Naive thymus-derived CD8-positive, alpha-beta T cell (primary cell): ENCODE measurements around the gene TNNT1. TPM values are rescaled to one million over a fixed set of nuclear protein-coding genes. Genes with fewer than 3 reads are reported as not detected.

ENCODE experiments used
- ATAC-seq, 2 donors: fragments of 150-1000 bp; cut with Tn5 transposase in 1 of 2; sonication (Bioruptor Pico), chemical (Tn5 transposase) in 1 of 2; 1 replicate in 1 of 2; 2 replicates in 1 of 2; pipeline ENCODE4 v1.10.0; 2021; ENCODE audit warnings: mild to moderate bottlenecking in 2 of 2, moderate library complexity in 2 of 2
- POLR2A ChIA-PET: fragments of 350-600 bp; sonication (Branson Sonifier 250); formaldehyde crosslinking; loops from one replicate; lab custom pipeline; 2021; ENCODE audit warnings: antibody characterized with exemption; lab: Charles Lee
- DNase-seq, 10 donors: peaks; one replicate each; pipeline versions ENCODE4 v3.0.0 to v3.0.0-alpha.2; 2020 to 2022
- H3K27ac Mint-ChIP-seq, 10 donors: one replicate each; pipeline ENCODE4 v1.8.0; 2020 to 2022; ENCODE audit warnings: mild to moderate bottlenecking in 10 of 10, mixed read lengths in 10 of 10, moderate library complexity in 4 of 10, inconsistent platforms in 1 of 10
- H3K27me3 Mint-ChIP-seq, 5 donors: one replicate each; pipeline ENCODE4 v1.8.0; 2021 to 2022; ENCODE audit warnings: mixed read lengths in 5 of 5
- H3K36me3 Mint-ChIP-seq, 3 donors: one replicate each; pipeline ENCODE4 v1.8.0; 2020 to 2022; ENCODE audit warnings: mixed read lengths in 3 of 3, mild to moderate bottlenecking in 2 of 3, inconsistent platforms in 1 of 3
- H3K4me1 Mint-ChIP-seq, 4 donors: one replicate each; pipeline ENCODE4 v1.8.0; 2021 to 2022; ENCODE audit warnings: mixed read lengths in 4 of 4
- H3K4me3 Mint-ChIP-seq, 10 donors: one replicate each; pipeline ENCODE4 v1.8.0; 2020 to 2022; ENCODE audit warnings: mild to moderate bottlenecking in 10 of 10, mixed read lengths in 10 of 10, moderate library complexity in 6 of 10, inconsistent platforms in 1 of 10
- H3K9me3 Mint-ChIP-seq, 9 donors: one replicate each; pipeline ENCODE4 v1.8.0; 2020 to 2022; ENCODE audit warnings: mixed read lengths in 9 of 9, mild to moderate bottlenecking in 3 of 9, inconsistent platforms in 1 of 9, moderate library complexity in 1 of 9
- polyA plus RNA-seq, 3 donors: library from polyadenylated mRNA; unstranded; fragments of 300-500 nt; fragmentation: Illumina TruSeq; gene quantifications; one replicate each; pipeline ENCODE4 v1.2.3, GENCODE V29; 2021
- total RNA-seq, 8 experiments: library from RNA in 2 of 8; stranded (reverse) in 2 of 8; gene quantifications; one replicate each; pipeline ENCODE4 v1.2.3 and lab custom pipeline; 2021 to 2026

The TNNT1 gene
- total and polyA plus RNA-seq, 5 experiments from 2014 or later: not detected

GRCh38 chr19:55089342-55089944 is 59.6 kb downstream of the TNNT1 start:
- Mint-ChIP-seq H3K9me3 (peaks cover 0 to 2% (median 0%) of the 10 kb centered on the region in 9 donors), H3K36me3 (peaks cover 0 to 25% (median 6%) of the 10 kb centered on the region in 3 donors), H3K27ac (peak overlapping the region in 4 of 10 donors; percentile 46 to 55 (median 52)), H3K27me3 (peaks cover 24 to 49% (median 31%) of the 10 kb centered on the region in 5 donors), H3K4me1 (peaks cover 20 to 31% (median 27%) of the 10 kb centered on the region in 4 donors), H3K4me3 (peak overlapping the region in 5 of 10 donors; percentile 7 to 67 (median 21))
- no peak for ATAC-seq
- POLR2A ChIA-PET: interaction anchor here (0.6 kb wide), 1 partner anchor 186 kb away, joined by 3 read pairs; no protein-coding TSS in a partner anchor
- DNase-seq: no peak

DNA sequence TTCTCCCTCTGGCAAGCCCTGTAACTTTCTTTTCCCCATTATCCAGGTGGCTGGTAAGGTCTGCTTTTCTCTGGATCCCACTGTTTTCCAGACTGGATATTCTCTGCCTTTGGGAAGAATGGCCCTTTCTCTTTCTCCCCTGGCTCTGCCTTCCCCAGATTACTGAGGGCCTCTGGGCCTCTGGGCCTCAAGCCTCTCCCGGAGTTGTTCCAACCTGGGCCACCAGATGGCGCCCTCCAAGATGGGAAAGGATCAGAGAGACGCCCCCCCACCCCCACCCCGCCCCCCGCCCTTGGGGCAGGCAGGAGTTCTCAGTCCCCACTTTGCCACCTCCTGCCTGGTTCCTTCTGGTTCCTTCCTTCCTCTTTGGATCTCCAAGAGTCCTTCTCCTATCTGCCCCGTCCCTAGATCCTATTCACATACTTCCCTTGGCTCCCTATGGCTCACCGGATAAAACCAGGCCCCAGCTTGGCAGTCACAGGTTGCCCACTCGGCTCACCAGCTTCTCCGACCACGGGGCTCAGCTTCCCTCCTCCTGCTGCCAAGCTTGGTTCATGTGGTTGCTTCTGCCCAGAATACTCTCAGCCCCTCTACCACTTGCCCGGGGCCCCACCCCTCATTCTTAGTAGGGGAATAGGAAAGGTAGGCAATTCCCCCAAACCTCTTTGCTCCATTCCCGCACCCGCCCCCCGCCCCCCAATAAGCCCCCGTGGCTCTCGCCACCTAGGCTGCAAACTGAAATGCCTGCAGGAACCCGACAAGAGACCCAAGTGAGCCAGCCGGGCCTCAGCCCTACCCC is 60.3 kb downstream of the TNNT1 start:
- Mint-ChIP-seq H3K27me3 (peaks cover 30 to 56% (median 36%) of the 10 kb centered on the region in 5 donors), H3K9me3 (peaks cover 0 to 2% (median 0%) of the 10 kb centered on the region in 9 donors), H3K36me3 (peaks cover 0 to 27% (median 6%) of the 10 kb centered on the region in 3 donors), H3K4me3 (peak overlapping the region; percentile 45 to 84 (median 75)), H3K27ac (peak overlapping the region in 3 of 10 donors; percentile 40 to 62 (median 46)), H3K4me1 (peaks cover 22 to 31% (median 27%) of the 10 kb centered on the region in 4 donors)
- peak; percentile 54 to 87 (median 71) for DNase-seq
- POLR2A ChIA-PET: no interaction called here
- ATAC-seq: peak in 1 of 2 donors; percentile 61

- Mint-ChIP-seq H3K4me1 (peaks cover 22 to 31% (median 27%) of the 10 kb centered on the region in 4 donors), H3K27ac (peak overlapping the region in 2 of 10 donors; percentile 46 to 48), H3K36me3 (peaks cover 0 to 27% (median 6%) of the 10 kb centered on the region in 3 donors), H3K27me3 (peaks cover 32 to 64% (median 38%) of the 10 kb centered on the region in 5 donors), H3K4me3 (peak overlapping the region; percentile 45 to 84 (median 75)), H3K9me3 (peaks cover 0 to 2% (median 0%) of the 10 kb centered on the region in 9 donors)
- ATAC-seq (no peak), DNase-seq (no peak)
- POLR2A ChIA-PET: no interaction called here
These were observed 61.0 kb downstream of the TNNT1 start for GRCh38 chr19:55088021-55088451.

GRCh38 chr19:55087542-55087901 is 61.5 kb downstream of the TNNT1 start:
- peak overlapping the region in 2 of 10 donors; percentile 5 to 19 for H3K27ac Mint-ChIP-seq
- peaks cover 0 to 27% (median 6%) of the 10 kb centered on the region in 3 donors for H3K36me3 Mint-ChIP-seq
- peak overlapping the region; percentile 57 to 81 (median 70) for H3K4me3 Mint-ChIP-seq
- POLR2A ChIA-PET: no interaction called here
- H3K9me3 Mint-ChIP-seq: peaks cover 0 to 2% (median 0%) of the 10 kb centered on the region in 9 donors
- DNase-seq (no peak), ATAC-seq (no peak)
- H3K4me1 Mint-ChIP-seq: peaks cover 23 to 32% (median 28%) of the 10 kb centered on the region in 4 donors
- peaks cover 35 to 69% (median 43%) of the 10 kb centered on the region in 5 donors for H3K27me3 Mint-ChIP-seq

DNA sequence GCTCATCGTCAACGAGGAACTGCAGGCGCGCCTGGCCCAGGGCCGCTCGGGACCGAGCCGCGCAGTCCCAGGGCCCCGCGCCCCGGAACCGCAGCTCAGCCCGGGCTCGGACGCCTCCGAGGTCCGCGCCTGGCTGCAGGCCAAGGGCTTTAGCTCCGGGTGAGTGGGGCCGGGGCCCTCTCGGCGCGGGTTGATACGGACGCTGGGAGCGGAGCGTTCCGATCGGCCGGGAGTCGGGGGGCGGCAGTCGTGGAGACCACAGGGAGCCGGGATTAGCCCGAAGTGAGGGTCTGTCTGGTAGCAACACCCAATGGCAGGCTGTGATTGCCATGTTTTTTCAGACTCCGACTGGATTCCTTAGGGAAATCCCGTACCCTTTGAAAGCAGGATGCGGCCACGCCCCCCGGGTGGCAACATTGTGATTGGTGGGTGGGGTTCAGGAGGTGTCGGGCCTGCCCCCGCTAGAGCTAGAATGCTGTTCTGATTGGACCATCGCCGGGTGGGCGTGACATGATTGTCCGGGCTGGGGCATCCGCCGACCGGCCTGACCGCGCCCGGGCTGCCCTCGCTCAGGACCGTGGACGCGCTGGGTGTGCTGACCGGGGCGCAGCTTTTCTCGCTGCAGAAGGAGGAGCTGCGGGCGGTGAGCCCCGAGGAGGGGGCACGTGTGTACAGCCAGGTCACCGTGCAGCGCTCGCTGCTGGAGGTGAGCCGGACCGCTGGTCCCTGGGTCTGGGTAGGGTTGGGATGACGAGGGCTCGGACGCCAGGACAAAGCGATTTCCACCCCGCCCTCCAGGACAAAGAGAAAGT is 62.1 kb downstream of the TNNT1 start:
- Mint-ChIP-seq H3K27me3 (peaks cover 36 to 75% (median 45%) of the 10 kb centered on the region in 5 donors), H3K4me3 (peak overlapping the region; percentile 57 to 81 (median 70)), H3K27ac (peak overlapping the region in 1 of 10 donors; percentile 34), H3K9me3 (peaks cover 0 to 2% (median 0%) of the 10 kb centered on the region in 9 donors), H3K4me1 (peaks cover 27 to 38% (median 31%) of the 10 kb centered on the region in 4 donors), H3K36me3 (peaks cover 0 to 27% (median 6%) of the 10 kb centered on the region in 3 donors)
- peak in 8 of 10 donors; percentile 24 to 78 (median 38) for DNase-seq
- POLR2A ChIA-PET: interaction anchor here (1.0 kb wide), 1 partner anchor 519 kb away, joined by 3 read pairs; no protein-coding TSS in a partner anchor
- ATAC-seq: peak; percentile 58

DNA sequence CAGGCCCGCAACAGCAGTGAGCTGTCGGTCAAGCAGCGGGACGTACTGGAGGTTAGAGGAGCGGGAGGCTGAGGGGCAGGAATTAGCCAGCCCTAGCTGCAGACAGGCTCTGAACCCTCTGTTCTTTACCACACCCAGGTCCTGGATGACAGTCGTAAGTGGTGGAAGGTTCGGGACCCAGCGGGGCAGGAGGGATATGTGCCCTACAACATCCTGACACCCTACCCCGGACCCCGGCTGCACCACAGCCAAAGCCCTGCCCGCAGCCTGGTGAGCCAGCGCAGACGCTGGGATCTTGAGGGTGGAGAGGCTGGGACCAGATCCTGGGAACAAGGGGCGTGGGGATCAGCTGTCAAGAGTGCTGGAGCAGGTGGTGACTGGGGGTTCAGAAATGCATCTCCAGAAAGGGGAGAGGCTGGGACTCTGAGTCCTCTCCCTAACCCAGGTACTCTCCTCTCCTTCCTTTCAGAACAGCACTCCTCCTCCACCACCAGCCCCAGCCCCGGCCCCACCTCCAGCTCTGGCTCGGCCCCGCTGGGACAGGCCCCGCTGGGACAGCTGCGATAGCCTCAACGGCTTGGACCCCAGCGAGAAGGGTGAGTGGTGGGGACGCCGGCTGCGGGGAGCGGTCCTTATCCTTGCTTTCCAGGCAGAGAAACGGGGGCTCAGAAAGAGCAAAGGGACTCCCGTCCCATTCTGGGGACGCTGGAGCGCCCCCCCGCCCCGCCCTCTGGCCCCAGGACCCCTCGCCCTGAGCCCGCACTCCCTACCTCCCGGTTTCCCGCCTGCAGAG is 62.9 kb downstream of the TNNT1 start:
- DNase-seq: peak in 1 of 10 donors; percentile 56
- H3K36me3 Mint-ChIP-seq: peaks cover 0 to 27% (median 6%) of the 10 kb centered on the region in 3 donors
- ATAC-seq: no peak
- H3K4me3 Mint-ChIP-seq: peak overlapping the region in 7 of 10 donors; percentile 22 to 56 (median 36)
- H3K27ac Mint-ChIP-seq: no peak overlapping the region
- peaks cover 36 to 75% (median 45%) of the 10 kb centered on the region in 5 donors for H3K27me3 Mint-ChIP-seq
- H3K4me1 Mint-ChIP-seq: peaks cover 27 to 46% (median 37%) of the 10 kb centered on the region in 4 donors
- POLR2A ChIA-PET: interaction anchor here (0.6 to 1.0 kb wide), 3 partner anchors 24 to 520 kb away, joined by 3 to 4 read pairs (median 3); no protein-coding TSS in a partner anchor
- H3K9me3 Mint-ChIP-seq: peaks cover 0 to 2% (median 0%) of the 10 kb centered on the region in 9 donors

DNA sequence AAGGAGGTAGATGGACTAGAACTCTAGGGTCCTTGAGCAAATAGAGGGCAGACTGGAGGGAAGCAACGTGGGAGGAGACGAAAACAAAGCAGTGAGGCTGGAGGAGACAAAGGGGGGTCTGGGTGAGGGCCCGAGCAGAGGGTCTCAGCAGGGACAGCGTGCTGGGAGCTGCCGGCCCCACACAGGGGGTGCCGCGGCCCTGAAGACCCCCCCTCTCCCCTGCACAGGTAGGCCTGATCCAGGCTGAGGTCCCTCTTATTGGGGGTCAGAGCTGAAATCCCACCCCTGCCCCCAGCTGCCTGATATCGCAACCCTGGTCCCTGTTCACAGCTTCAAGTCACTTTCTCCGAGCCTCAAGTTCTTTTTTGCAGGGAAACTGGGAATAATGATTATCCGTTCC is 64.6 kb downstream of the TNNT1 start:
- peaks cover 28 to 54% (median 47%) of the 10 kb centered on the region in 4 donors for H3K4me1 Mint-ChIP-seq
- POLR2A ChIA-PET: interaction anchor here (1.5 kb wide), 1 partner anchor 14 kb away, joined by 3 read pairs; no protein-coding TSS in a partner anchor
- DNase-seq: peak in 1 of 10 donors; percentile 40
- H3K9me3 Mint-ChIP-seq: peaks cover 0 to 3% (median 0%) of the 10 kb centered on the region in 9 donors
- H3K4me3 Mint-ChIP-seq: peak overlapping the region in 2 of 10 donors; percentile 20 to 22
- peaks cover 32 to 83% (median 50%) of the 10 kb centered on the region in 5 donors for H3K27me3 Mint-ChIP-seq
- no peak overlapping the region for H3K27ac Mint-ChIP-seq
- peaks cover 0 to 12% (median 0%) of the 10 kb centered on the region in 3 donors for H3K36me3 Mint-ChIP-seq
- no peak for ATAC-seq

DNA sequence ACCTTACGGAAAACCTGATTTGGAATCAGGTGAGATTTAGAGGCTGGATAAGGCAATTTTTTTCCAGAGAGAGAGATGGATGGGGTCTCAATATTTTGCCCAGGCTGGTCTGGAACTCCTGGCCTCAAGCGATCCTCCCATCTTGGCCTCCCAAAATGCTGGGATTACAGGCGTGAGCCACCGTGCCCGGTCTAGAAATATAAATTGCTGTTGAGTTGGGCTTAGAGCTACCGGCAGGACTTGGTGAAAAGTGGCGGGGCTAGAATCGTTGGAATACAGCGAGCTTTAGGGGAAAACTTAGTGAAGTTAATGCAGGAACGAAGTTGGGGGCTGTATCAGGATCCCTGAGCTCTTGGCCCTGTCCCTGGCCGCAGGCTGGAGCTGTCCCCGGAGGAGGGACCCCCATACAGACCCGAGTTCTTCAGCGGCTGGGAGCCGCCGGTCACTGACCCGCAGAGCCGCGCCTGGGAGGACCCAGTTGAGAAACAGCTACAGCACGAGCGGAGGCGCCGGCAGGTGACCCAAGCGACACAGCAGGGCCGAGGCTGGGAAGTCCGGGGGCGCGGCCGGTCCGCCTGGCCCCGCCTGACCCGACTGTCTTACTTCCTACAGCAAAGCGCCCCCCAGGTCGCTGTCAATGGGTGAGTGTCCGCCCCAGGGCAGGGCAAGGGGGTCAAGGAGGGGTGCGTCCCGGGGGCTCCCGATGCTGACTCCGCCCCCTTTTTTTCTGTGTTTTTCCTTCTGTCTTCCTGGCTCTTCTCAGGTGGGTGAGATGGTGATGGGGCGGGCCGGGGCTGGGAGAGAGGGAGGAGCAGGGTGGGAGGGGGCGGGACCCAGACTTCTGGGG is 65.8 kb downstream of the TNNT1 start:
- POLR2A ChIA-PET: interaction anchor here (1.8 kb wide), 1 partner anchor 21 kb away, joined by 6 read pairs; the partner anchor contains the start of gene RDH13
- DNase-seq: peak in 1 of 10 donors; percentile 61
- H3K4me1 Mint-ChIP-seq: peaks cover 25 to 48% (median 40%) of the 10 kb centered on the region in 4 donors
- H3K9me3 Mint-ChIP-seq: peaks cover 0 to 7% (median 0%) of the 10 kb centered on the region in 9 donors
- peak overlapping the region in 5 of 10 donors; percentile 39 to 83 (median 68) for H3K4me3 Mint-ChIP-seq
- H3K27ac Mint-ChIP-seq: peak overlapping the region in 1 of 10 donors; percentile 9
- peaks cover 27 to 79% (median 46%) of the 10 kb centered on the region in 5 donors for H3K27me3 Mint-ChIP-seq
- ATAC-seq: no peak
- H3K36me3 Mint-ChIP-seq: peaks cover 0 to 10% (median 0%) of the 10 kb centered on the region in 3 donors
